HG02610 (cell line): ENCODE data around the gene PGM1.

Experiments
- ATAC-seq: cut with Tn5 transposase; IDR thresholded peaks from one replicate; pipeline ENCODE4 v1.9.1; 2021; ENCODE audit warnings: mild to moderate bottlenecking, moderate library complexity; ENCODE audit not compliant: unreplicated experiment

The PGM1 gene

GRCh38 chr1:63663873-63664272 lies 70.7 kb downstream of the PGM1 start:
- no peak for ATAC-seq

GRCh38 chr1:63664742-63665141 lies 71.5 kb downstream of the PGM1 start:
- ATAC-seq, result no peak

- no peak for ATAC-seq
Measured at GRCh38 chr1:63665410-63665809, 72.2 kb downstream of the PGM1 start.

GRCh38 chr1:63665824-63666223 lies 72.6 kb downstream of the PGM1 start:
- no peak for ATAC-seq

- peak; percentile 90 for ATAC-seq
Measured at GRCh38 chr1:63668298-63668697, 75.1 kb downstream of the PGM1 start.

- no peak for ATAC-seq
Measured at GRCh38 chr1:63669151-63669961, 76.1 kb downstream of the PGM1 start.

GRCh38 chr1:63670164-63670563 lies 77.0 kb downstream of the PGM1 start:
- no peak for ATAC-seq

GRCh38 chr1:63671514-63671913 lies 78.3 kb downstream of the PGM1 start:
- no peak for ATAC-seq

- ATAC-seq, result peak; percentile 83
Measured at GRCh38 chr1:63674238-63674864, 81.1 kb downstream of the PGM1 start.

- no peak for ATAC-seq
Measured at GRCh38 chr1:63674865-63675419, 81.7 kb downstream of the PGM1 start.

GRCh38 chr1:63675420-63675931 lies 82.3 kb downstream of the PGM1 start:
- ATAC-seq, result no peak

- no peak for ATAC-seq
Measured at GRCh38 chr1:63677497-63677896, 84.3 kb downstream of the PGM1 start.

GRCh38 chr1:63678200-63678599 lies 85.0 kb downstream of the PGM1 start:
- no peak for ATAC-seq

GRCh38 chr1:63679076-63679475 lies 85.9 kb downstream of the PGM1 start:
- ATAC-seq, result no peak

- ATAC-seq, result no peak
Measured at GRCh38 chr1:63679589-63679988, 86.4 kb downstream of the PGM1 start.

GRCh38 chr1:63682936-63683335 lies 89.7 kb downstream of the PGM1 start:
- ATAC-seq, result no peak

- no peak for ATAC-seq
Measured at GRCh38 chr1:63683759-63684158, 90.5 kb downstream of the PGM1 start.

GRCh38 chr1:63686696-63687095 lies 93.5 kb downstream of the PGM1 start:
- no peak for ATAC-seq

GRCh38 chr1:63688302-63688890 lies 95.2 kb downstream of the PGM1 start:
- no peak for ATAC-seq

- ATAC-seq, result no peak
Measured at GRCh38 chr1:63690966-63691700, 97.9 kb downstream of the PGM1 start.
